AG10803 (cell line): ENCODE measurements around the gene VPS9D1.
"Not testable (repeated sequence)": the region's sequence is repeated elsewhere in the genome, so short reads cannot be mapped to it uniquely, and the experiment has no call there.

ENCODE experiments used
- DNase-seq: peaks from one replicate; pipeline ENCODE4 v3.0.0; 2010; ENCODE audit warnings: low read depth
- H3K4me3 ChIP-seq: 2 replicates; pipeline ENCODE4 v1.5.1; 2011; ENCODE audit warnings: mild to moderate bottlenecking, low read length, control low read depth
- CTCF ChIP-seq: conservative IDR thresholded peaks from 2 replicates; pipeline ENCODE4 v1.5.1; 2011; ENCODE audit warnings: mild to moderate bottlenecking, low read length, control low read depth, inconsistent platforms

VPS9D1 gene

GRCh38 chr16:89696670-89697128 is 24.0 kb downstream of the VPS9D1 start:
- no peak overlapping the region for H3K4me3 ChIP-seq
- TF ChIP-seq CTCF, result no peak
- DNase-seq, result no peak

GRCh38 chr16:89695875-89696669 is 24.6 kb downstream of the VPS9D1 start:
- no peak overlapping the region for H3K4me3 ChIP-seq
- DNase-seq, result no peak
- no peak for TF ChIP-seq CTCF

GRCh38 chr16:89695086-89695874 is 25.4 kb downstream of the VPS9D1 start:
- no peak for TF ChIP-seq CTCF
- DNase-seq, result no peak
- no peak overlapping the region for H3K4me3 ChIP-seq

- H3K4me3 ChIP-seq, DNase-seq: not testable (repeated sequence)
Measured at GRCh38 chr16:89694784-89695085, 26.0 kb downstream of the VPS9D1 start.

GRCh38 chr16:89693931-89694783 is 26.5 kb downstream of the VPS9D1 start:
- TF ChIP-seq CTCF, result no peak
- no peak for DNase-seq
- no peak overlapping the region for H3K4me3 ChIP-seq

- TF ChIP-seq CTCF, result no peak
Measured at GRCh38 chr16:89693289-89693731, 27.4 kb downstream of the VPS9D1 start.

GRCh38 chr16:89691986-89692569 is 28.6 kb downstream of the VPS9D1 start:
- H3K4me3 ChIP-seq, result no peak overlapping the region
- DNase-seq, result no peak
- no peak for TF ChIP-seq CTCF

More at GRCh38 chr16:89693289-89693731, 27.4 kb downstream of the VPS9D1 start:
- no peak for DNase-seq
- H3K4me3 ChIP-seq, result no peak overlapping the region
